Stimulated activated CD4-positive, alpha-beta T cell treated with anti-CD3 and anti-CD28 coated beads, Interleukin-2, amount 100 ng/mL, for 48 hours (primary cell): ENCODE data around the gene SPATA6.
"Not testable (repeated sequence)": the region's sequence is repeated elsewhere in the genome, so short reads cannot be mapped to it uniquely, and the experiment has no call there.

Experiments
- DNase-seq, 2 donors: peaks; one replicate each; pipeline ENCODE4 v3.0.0-alpha.2; 2020

Gene SPATA6

DNA sequence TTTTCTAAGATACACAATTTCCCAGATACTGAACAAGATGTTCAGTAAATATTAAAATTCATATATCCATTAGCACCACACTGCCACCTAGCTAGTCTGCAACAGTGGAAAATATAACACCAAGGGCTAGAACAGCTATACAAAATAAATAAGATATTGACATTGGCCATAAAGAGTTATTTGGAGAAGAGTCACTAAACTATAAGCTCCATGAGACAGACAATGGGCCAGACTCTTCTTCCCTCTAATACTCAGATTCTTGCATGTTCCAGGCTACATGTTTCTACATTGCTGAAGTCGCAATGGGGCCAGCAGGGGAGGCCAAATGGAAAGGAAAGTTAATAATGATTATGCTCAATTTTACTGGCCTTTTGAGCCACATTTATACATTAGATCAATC, 21.5 kb downstream of the SPATA6 start:
- no peak for DNase-seq

DNA sequence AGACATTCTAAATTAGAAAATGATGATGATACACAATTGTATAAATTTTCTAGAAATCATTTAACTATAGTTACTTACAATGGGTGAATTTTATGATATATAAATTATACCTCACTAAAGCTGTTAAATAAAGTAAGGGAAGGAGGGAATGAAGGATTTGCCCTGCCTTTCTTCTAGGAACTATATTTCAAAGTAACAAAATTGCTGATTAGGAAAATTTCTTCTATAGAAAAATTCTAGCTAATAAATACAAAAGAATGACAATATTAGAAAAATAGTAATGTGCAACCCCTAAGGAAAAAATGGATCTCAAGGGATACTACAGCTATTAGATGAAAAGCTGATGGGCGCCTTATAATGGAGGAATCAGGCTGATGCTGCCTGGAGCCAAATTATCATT, 23.1 kb downstream of the SPATA6 start:
- DNase-seq, result no peak

DNA sequence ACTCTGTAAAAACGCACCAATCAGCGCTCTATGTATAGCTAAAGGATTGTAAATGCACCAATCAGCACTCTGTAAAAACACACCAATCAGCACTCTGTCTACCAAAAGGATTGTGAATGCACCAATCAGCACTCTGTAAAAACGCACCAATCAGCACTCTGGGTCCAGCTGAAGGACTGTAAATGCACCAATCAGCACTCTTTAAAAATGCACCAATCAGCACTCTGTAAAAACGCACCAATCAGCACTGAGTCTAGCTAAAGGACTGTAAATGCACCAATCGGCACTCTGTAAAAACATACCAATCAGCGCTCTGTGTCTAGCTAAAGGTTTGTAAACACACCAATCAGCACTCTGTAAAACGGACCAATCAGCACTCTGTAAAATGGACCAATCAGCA, 27.8 kb downstream of the SPATA6 start:
- not testable (repeated sequence) for DNase-seq

DNA sequence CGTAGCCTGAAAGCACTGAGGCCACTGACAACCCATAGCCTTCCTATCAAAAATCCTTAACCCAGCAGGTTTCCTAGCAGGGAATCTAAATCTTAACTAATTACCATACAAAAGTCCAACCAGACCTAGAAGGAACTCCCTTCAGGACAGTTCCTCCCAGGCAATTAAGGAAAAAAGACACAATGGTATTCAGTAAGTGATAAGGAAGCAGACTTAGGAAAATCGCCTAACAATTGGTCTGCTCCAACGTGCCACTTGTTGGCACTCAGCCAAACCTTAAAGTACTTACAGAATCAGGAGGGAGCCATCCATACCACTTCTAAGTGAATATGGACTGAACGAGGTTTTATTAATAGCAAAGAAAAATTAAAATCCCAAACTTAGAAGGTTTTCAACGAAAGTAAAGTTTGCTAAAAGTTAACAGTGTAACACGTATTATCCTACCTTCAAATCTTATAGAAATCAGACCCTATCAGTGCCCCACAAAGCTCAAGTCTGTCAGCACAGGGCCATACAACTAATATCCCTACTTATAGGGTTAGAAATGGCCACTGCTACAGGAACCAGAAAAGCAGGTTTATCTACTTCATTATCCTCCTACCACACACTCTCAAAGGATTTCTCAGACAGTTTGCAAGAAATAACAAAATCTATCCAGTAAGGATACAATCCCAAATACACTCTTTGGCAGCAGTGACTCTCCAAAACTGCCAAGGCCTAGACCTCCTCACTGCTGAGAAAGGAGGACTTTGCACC, 29.0 kb downstream of the SPATA6 start:
- no peak for DNase-seq

DNA sequence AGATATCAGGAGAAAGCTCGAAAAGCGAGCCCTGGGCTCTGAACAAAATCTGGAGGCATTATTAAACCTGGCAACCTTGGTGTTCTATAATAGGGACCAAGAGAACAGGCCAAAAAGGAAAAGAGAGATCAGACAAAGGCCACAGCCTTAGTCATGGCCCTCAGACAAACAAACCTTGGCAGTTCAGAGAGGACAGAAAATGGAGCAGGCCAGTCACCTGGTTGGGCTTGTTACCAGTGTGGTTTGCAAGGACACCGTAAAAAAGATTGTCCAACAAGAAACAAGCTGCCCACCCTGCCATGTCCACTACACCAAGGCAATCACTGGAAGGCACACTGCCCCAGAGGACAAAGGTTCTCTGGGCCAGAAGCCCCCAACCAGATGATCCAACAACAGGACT, 31.2 kb downstream of the SPATA6 start:
- not testable (repeated sequence) for DNase-seq

DNA sequence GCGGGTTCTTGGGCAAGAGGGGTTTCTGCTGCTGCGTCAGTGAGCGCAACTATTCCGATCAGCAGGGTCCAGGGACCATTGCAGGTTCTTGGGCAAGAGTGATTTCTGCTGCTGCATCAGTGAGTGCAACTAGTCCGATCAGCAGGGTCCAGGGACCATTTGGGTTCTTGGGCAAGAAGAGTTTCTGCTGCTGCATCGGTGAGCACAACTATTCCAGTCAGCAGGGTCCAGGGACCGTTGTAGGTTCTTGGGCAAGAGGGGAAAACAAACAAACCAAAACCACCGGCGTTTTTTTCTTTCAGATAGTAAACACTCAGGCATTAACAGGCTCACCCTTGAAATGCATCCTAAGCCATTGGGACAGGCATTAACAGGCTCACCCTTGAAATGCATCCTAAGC, 32.6 kb downstream of the SPATA6 start:
- no peak for DNase-seq

DNA sequence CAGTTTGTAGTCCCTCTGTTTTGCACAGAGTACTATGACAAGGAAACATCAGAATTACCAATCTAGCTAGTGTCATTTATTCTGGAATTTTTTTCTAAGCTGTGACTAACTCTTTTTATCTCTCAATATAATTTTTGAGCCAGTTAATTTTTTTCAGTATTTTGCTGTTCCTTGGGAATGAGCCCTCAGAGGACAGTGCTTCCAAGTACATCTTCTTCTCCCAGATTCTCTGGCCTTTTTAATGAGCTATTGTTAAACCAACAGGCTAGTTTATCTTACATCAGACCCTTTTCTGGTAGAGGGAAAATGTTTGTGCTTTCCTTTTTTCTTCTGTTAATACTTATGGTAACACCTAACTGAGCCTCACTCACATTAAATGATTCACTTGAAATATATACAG, 34.6 kb downstream of the SPATA6 start:
- DNase-seq, result not testable (repeated sequence)

DNA sequence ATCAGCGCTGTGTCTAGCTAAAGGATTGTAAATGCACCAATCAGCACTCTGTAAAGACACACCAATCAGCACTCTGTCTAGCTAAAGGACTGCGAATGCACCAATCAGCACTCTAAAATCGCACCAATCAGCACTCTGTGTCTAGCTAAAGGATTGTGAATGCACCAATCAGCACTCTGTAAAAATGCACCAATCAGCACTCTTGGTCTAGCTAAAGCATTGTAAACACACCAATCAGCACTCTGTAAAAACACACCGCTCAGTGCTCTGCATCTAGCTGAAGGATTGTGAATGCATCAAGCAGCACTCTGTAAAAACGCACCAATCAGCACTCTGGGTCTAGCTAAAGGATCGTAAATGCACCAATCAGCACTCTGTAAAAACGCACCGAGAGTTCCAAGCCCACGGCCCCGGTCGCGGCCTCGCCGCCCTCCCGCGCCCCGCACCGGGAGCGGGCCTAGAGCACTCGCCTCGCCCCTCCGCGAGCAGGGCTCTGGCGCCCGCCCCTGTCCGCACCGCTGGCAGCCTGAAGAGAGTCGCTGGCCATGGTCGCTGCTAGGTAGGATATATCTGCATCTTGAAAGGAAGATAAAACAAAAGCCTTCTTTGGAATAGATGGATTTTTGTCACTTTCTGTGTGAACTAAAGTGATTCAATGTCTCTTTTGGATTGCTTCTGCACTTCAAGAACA, 36.5 kb downstream of the SPATA6 start:
- DNase-seq, result not testable (repeated sequence)

DNA sequence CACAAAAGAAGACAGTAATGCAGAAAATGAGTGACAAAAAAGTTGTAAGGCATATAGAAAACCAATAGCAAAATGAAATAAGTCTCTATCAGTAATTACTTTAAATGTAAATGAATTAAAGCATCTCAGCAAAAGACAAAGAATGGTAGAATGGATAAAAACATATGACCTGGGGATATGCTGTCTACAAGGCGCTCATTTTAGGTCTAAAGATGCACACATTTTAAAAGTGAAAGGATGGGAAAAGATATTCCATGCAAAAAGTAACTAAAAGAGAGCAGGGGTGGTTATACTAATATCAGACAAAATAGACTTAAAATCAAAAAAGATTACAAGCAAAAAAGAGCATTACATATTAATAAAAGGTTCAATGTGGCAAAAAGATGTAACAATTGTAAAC, 41.2 kb downstream of the SPATA6 start:
- DNase-seq, result no peak

DNA sequence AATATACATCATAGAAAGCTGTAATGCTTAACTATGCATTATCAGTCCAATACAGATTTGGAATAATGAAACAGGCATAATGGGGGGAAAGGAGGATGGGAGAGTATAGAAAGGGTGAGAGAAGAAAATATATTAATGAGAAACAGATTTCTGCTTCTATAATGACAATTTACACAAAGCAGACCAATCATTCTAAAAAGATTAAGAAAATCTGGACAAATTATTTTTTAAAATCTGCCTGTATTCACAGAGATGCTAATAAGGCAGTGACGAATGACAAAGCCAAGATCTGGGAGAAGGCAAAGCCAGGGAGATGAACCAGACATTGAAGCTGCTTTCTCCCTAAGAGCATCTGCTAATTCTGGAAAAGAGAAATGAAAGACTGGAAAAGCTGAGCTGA, 50.0 kb downstream of the SPATA6 start:
- no peak for DNase-seq

DNA sequence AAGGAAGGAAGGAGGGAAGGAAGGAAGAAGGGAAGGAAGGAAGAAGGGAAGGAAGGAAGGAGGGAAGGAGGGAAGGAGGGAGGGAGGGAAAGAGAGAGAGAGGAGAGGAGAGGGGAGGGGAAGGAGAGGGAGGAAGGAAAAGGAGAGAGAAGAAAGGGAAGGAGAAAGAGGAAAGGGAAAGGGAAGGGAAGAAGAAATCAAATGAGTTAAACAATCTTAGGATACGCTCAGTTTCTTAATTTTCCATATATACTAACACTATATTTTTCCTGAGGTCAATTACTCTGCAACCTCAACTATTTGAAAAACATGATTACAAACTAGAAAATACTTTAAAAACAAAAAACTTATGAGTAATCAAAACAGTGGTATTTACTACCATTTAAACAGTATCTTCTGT, 53.3 kb downstream of the SPATA6 start:
- no peak for DNase-seq

DNA sequence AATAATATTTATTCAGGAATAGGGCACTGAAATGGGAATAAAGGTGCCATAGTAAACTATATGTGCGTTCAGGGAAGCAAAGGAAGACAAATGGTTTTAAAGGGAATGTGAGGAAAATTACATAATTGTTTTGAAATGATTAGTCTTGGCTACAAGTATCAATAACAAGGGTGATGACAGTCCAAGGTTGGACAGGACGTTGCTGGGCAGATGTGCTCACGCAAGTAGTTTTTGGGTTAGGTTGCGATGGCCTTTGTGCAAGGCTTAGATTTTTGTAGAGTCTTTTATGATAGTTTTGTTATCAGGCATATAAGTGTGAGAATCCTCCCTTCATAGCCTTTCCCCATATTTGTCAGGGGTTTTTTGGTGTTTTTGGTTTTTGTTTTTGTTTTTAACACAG, 57.0 kb downstream of the SPATA6 start:
- no peak for DNase-seq

DNA sequence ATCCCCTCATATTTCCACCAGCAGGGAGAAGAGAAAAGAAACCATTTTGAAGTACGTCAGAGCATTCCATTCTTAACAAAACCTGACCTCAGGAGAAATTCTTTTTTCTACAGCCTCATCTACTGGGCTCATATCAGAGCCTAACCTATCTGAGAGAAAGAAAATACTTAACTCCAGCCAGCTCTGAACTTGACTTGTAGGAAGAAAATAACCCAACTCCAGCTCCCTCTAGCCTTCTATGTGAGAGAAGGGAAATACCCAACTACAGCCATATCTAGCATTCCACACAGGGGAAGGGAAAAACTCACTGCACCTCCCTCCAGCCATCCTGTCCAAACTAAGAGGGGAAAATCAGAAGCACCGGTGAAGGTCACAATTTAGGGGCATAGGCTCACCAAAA, 57.7 kb downstream of the SPATA6 start:
- no peak for DNase-seq

DNA sequence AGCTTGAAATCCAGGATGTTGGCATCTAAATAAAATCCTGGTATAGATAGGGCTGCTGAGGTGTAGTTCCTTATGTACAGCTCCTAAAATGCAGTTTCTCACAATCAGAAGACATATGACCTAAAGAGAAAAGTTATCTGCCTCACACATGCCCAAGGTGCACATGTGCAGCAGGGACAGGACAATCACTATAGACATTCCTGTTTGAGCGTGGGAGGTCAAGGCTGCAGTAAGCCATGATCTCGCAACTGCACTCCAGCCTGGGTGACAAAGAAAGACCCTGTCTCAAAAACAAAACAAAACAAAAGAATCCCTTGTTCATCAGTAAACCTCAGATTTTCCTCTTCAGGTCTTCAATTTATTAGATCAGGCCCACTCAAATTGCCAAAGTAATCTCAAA, 66.1 kb downstream of the SPATA6 start:
- no peak for DNase-seq

DNA sequence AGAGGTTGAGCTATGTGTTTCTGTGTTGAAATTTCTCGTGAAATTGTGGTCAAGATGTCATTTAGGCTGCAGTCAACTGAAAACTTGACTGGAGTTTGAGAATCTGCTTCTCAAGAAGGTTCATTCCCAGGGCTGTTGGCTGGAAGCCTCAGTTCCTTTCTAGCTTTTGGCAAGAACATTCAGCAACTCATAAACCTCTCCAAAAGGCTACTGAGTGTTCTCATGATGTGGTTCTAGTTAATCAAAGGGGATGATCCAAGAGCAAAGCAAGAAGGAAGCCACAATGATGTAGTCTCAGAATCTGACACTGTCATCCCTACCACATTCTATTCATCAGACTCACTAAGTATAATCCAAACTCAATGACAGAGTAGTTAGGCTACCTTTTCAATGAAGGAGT, 66.6 kb downstream of the SPATA6 start:
- DNase-seq, result no peak

DNA sequence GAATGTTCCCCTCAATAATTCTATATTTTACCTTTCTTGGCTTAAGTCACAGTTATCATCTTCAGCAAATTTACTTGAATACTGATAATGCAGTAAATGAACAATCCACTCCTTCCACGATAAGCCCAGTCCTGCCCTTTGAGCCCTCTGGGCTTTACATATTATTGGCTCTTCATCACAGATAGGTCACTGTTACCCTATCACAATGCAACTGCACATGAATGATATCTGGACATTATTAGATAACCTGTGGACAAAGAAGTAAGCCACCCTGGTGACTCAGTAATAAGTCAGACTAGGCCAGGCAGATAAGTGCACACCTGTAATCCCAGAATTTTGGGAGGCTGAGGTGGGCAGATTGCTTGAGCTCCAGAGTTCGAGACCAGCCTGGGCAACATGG, 69.4 kb downstream of the SPATA6 start:
- DNase-seq, result no peak

DNA sequence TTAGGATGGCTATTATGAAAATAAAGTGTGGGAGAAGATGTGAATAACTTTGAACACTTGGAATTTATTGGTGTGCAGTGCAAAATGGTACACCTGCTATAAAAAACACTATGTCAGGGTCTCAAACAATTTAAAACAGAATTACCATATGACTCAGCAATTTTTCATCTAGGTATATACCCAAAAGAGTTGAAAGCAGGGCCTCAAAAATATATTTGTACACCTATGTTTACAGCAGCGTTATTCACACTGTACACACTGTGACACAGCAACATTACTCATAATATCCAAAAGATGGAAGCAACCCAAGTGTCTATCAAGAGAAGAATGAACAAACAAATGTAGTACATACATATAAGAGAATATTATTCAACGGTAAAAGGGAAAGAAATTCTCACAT, 75.8 kb downstream of the SPATA6 start:
- no peak for DNase-seq

DNA sequence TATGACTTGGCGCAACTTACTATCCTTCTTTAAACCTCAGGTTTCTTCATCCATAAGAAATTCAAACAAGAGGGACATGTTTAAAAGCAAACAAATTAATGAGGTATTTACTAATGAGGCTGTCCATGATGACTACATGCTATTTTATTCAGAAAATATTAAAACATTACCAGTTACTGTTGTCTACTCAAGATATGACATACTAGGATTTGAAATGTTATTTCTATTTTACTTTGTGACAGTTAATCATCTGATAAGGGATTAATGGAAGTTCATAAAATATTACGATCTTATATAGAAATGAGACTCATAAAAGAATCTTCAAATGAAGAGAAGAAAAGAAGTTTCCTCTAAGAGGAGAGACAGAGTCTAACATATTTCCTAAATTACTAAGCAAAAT, 80.1 kb downstream of the SPATA6 start:
- DNase-seq, result no peak

DNA sequence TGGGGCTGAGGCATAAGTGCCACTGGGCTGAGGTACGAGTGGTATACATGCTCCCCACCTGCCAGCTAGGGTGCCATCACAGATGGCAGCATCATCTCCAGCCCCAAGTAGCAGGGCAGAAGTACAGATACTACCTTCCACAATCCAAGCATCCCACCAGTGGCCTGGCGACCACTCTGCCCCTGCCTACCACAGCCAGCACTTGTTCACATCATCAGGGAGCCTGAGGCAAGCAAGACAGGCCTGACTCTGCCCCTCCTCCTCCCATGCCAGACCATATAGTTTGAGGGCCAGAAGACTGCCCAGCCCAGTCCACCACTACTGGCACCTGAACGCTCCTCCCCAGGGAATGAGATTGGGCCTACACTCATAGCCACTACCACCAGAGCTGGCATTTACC, 84.6 kb downstream of the SPATA6 start:
- DNase-seq, result no peak

DNA sequence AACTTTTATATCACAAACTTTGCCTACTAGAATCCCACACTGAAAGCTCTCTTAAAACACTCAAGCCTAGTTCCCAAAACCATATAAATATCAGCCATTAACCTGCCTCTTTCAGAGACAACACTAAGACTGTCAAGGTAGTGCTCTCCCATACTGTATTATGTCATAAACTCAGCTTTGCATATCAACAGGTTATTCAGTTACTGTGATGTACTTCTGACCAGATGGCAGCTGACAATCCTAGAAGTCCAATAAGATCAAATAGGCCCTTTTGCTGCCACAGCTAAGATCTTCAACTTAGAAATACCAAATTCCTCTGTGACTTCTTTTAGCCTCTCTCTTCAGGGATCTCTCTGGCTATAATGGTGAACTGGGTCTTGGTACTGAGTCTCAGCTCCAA, 97.2 kb downstream of the SPATA6 start:
- DNase-seq, result no peak

DNA sequence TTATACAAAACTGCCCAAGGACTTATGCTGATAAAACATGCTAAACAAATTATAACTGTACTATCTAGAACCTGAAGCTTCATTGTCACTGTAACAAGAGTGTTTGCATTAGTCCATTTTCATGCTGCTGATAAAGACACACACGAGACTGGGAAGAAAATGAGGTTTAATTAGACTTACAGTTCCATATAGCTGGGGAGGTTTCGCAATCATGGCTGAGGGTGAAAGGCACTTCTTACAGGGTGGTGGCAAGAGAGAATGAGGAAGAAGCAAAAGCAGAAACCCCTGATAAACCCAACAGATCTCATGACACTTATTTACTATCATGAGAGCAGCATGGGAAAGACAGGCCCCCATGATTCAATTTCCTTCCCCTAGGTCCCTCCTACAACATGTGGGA, 100.4 kb downstream of the SPATA6 start:
- DNase-seq, result no peak

DNA sequence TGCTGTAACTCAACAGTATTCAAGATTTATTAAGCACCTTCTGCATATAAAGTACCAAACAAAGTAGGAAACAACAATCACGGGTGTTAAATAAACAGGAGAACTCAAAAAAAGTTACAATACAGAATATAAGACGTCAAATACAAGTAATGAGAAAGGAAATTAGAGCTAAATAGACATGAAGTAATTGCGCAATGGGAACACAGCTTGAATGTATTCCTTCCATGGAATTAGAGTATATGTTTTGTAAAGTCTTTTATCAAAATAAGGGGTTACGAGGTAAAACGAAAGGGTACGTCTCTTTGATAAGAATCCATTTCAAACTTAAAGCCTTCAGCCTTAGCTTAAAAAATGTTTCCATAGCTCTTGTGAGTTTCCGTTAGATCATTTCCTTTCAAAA, 109.1 kb downstream of the SPATA6 start:
- no peak for DNase-seq

DNA sequence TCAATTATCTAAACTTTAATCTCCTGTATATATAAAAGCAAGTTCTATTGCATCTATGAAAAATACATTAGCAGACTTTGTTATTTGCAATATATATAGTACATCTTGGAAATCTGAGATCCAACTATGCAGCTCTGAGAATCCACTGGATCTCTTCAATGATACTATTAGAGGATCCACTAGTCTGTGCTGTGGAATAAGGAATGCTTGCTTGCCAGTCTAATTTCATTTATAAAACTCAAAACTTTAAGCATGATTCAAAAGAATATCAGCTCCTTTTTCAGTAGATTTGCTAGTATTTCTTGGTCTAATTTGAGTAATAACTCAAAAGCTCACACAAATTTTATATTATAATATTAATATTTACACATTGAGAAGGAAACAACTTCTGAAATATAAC, 115.1 kb downstream of the SPATA6 start:
- no peak for DNase-seq

DNA sequence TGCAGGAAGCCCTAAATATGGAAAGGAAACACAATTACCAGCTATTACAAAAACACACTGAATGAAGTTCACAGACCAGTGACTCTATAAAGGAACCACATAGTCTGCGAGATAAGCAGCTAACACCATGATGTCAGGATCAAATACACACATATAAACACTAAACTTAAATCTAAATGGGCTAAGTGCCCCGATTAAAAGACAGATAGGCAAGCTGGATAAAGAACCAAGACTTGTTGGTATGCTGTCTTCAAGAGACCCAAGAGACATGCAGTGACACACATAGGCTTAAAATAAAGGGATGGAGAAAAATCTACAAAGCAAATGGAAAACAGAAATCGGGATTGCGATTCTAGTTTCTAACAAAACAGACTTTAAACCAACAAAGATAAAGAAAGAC, 127.6 kb downstream of the SPATA6 start:
- DNase-seq, result no peak

DNA sequence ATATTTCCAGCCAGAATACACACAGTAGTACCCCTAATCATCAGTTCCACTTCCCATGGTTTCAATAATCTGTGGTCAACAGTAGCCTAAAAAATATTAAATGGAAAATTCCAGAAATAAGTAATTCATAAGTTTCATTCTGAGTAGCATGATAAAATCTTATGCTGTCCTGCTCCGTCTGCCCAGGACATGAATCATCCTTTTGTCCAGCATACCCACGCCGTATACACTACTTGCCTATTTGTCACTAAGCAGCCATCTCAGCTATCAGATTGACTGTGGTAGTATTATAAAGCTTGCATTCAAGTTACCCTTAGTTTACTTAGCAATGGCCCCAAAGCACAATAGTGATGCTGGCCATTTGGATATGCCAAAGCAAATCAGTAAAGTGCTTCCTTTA, 130.8 kb downstream of the SPATA6 start:
- DNase-seq, result no peak
